Measurements from ENCODE around the gene C11orf21.

- TF ChIP-seq CTCF (conservative IDR thresholded peaks at IDR 0.05; ENCODE audit: low read length) (no peak), EZH2phosphoT487 (IDR thresholded peaks at IDR 0.05; ENCODE audit: borderline replicate concordance) (no peak)
Observed at GRCh38 chr11:2256951-2257700, 44.6 kb downstream of the C11orf21 start.
